GM18511 (cell line): ENCODE results near the gene IMMP1L.
"Not testable (repeated sequence)": the region's sequence is repeated elsewhere in the genome, so short reads cannot be mapped to it uniquely, and the experiment has no call there.

Experiments used
- ATAC-seq: cut with Tn5 transposase; IDR thresholded peaks from one replicate; pipeline ENCODE4 v1.9.1; 2021; ENCODE audit warnings: mild to moderate bottlenecking, moderate library complexity; ENCODE audit not compliant: unreplicated experiment

The IMMP1L gene

GRCh38 chr11:31509429-31510345 is at the start of gene IMMP1L, which contains the start of gene ELP4:
Gene IMMP1L (minus strand): TSS chr11:31509622. CDS start chr11:31463276, 46,346 bp downstream.
Gene ELP4 (plus strand): TSS chr11:31509767. CDS start chr11:31509785, 18 bp downstream.
- peak; percentile 100 for ATAC-seq

GRCh38 chr11:31558001-31558400 is 48.6 kb upstream of the IMMP1L start:
- ATAC-seq, result no peak

GRCh38 chr11:31555938-31556337 is 46.5 kb upstream of the IMMP1L start:
- no peak for ATAC-seq

GRCh38 chr11:31542862-31543261 is 33.4 kb upstream of the IMMP1L start:
- no peak for ATAC-seq

DNA sequence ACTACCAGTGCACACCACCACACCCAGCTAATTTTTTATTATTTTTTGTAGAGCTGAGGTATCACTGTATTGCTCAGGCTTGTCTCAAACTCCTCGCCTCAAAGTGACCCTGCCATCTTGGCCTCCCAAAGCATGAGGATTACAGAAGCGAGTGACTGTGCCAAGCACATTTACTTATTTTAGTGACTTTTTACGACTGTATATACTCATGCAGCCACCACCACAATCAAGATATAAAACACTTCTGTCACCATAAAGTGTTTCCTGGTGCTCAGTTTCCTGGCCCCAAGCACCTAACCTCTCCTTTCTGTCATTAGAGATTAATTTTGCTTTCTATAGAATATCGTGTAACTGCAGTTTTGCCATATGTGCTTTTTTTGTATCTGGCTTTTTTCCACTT is 26.1 kb upstream of the IMMP1L start:
- no peak for ATAC-seq

GRCh38 chr11:31531293-31531692 is 21.9 kb upstream of the IMMP1L start:
- no peak for ATAC-seq

- peak; percentile 77 for ATAC-seq
These were observed 20.3 kb upstream of the IMMP1L start for GRCh38 chr11:31529701-31530100.

GRCh38 chr11:31529189-31529588 is 19.8 kb upstream of the IMMP1L start:
- ATAC-seq, result no peak

DNA sequence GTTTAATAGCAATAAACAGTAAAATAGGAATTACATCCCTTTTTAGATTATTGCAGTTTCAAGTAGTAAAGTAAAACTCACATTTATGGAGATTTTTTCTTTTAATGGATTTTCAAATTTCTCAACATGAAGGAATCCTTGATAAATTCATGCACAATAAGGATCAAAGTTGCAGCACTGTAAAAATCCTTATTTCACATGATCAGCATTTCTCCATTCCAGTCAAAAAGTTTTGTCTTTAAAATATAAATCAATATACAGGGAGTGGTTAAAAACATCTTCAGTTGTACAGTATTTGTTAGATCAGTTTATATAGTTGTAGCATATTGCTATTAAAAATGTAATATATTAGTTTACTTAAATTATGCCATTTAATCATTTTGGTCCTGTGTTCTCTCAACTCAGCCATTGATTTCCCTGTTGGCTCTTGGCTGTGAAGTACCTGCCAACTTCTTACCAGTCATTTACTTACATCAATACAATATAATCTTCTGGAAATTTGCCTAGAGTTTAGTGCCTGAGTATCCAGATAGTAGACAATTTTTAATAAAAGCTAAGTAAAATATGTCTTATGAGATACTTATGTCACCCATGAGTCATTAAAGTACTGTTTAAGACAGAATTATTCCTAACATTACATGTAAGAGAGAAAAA is 12.2 kb upstream of the IMMP1L start:
- ATAC-seq, result no peak

- no peak for ATAC-seq
These were observed 2.7 kb upstream of the IMMP1L start for GRCh38 chr11:31512117-31512516.

DNA sequence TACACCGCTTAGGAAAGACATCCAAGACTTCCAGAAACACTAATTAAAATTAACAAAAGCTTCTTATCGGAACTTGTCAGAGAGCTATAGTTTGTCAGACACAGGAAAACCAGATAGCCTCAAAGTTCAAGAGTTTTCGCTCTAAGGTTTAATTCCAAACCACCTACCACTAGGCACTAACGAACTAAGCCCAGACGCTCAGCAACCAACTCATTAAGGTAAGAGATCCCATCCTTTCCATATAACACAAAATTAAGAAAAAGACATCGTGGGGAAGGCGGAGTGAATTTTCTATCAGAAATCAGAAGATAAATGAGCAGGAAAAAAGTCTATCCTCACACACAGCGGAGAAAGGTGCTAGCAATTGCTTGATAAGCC is 382 bp downstream of the IMMP1L start:
- ATAC-seq, result peak; percentile 17

DNA sequence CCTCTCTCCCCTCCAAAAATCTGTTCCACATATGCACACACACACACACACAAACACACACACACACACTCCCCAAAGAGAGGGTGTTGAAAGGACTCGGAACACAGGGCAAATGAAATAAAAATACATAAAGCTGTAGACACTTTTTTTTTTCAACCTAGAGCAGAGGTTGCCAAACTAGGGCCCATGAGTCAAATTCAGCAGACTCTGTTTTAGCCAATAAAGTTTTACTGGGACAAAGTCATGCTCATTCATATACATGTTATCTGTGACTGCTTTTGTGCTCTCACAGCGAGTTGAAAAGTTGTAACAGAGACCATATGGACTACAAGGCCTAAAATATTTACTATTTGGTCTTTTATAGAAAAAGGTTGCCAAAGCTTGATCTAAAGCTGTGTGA is 8.9 kb downstream of the IMMP1L start:
- no peak for ATAC-seq

DNA sequence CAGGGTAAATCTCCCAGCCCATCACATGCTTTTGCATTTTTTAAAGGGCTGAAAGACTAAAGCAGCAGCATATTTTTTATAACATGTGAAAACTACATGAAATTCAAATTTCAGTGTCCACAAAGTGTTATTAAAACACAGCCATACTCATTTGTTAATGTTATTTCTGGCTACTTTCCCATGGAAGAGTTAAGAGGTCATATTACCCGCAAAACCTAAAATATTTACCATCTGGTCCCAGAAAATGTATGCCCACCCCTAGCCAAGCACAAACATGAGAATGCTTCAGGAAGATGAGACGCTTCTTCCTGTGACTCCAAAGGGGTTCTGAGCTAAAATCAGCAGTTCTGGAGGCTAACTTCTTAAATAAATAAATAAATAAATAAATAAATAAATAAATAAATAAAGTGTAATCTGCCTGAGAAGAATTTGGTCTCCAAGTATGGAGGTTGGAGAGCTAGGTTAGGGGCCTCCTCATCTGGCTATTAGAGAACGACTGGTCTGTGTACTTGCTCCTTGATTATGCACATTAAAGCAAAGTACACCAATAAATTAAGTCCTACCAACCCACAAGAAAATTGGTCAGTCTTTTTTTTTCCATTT is 9.7 kb downstream of the IMMP1L start:
- no peak for ATAC-seq

GRCh38 chr11:31493762-31494161 is 15.7 kb downstream of the IMMP1L start:
- ATAC-seq, result not testable (repeated sequence)

- no peak for ATAC-seq
These were observed 16.2 kb downstream of the IMMP1L start for GRCh38 chr11:31493235-31493634.

GRCh38 chr11:31492320-31492913 is 17.0 kb downstream of the IMMP1L start:
- no peak for ATAC-seq

DNA sequence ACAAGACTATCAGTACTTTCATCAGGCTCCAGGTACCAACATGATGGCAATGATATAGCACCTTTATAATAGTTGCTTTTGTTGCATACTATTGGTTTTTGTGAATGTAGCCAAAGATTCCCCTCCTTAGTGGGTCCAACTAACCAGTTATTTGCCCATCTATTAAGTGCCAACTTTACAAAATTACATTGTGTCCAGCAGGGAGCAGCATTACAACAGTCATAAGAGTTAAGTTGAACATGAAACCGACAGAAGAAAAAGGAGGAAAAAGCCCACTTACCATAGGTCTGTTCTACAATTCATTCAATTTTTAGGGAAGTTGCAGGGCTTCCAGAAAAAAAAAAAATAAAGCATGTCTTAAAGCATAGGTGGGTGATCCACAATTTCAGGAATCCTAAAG is 21.6 kb downstream of the IMMP1L start:
- ATAC-seq, result no peak

GRCh38 chr11:31484497-31484896 is 24.9 kb downstream of the IMMP1L start:
- no peak for ATAC-seq

DNA sequence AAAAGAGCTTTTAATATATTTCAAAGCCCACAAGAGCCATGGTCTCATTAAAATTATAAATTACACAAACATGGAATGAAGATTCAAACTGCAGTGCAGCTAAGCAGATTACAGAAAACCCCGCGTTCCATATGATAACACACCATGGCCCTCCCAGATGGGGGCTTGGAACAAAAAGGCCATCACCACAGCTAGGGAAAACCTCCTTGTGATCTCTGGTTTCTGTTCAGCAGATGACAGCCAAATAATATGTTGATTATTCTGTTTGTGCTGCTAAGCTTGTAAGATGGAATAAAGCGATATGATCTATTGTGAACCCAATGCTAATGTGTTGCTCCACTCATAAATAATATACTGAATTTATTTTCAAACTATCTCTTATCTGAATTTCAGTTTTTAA is 28.5 kb downstream of the IMMP1L start:
- ATAC-seq, result no peak

- ATAC-seq, result no peak
These were observed 30.4 kb downstream of the IMMP1L start for GRCh38 chr11:31479066-31479465.

DNA sequence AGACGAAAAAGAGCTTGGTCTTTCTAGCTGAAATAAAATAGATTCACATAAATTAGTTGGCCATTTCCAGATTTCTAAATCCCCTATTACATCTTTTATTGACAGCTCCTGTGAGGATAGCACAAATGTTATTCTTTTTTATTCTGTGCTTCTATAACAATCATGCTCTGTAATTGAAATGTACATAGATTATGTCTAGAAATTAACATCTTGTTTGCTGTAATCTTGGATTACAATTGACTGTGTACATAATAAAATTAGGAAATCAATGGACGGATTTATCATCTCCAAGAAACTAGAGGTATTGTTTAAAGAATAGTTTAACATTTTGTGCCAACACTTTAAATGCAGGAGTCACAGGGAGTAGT is 31.2 kb downstream of the IMMP1L start:
- ATAC-seq, result no peak
